SW 1271 (cell line): ENCODE measurements around the gene RIN3.
"Not testable (repeated sequence)": the region's sequence is repeated elsewhere in the genome, so short reads cannot be mapped to it uniquely, and the experiment has no call there.

Experiments used
- DNase-seq, 2 experiments: peaks; one replicate each; lab custom pipeline; 2025; lab: John Stamatoyannopoulos, UW

RIN3 gene

GRCh38 chr14:92670160-92670559 lies 156.6 kb downstream of the RIN3 start:
- no peak for DNase-seq

GRCh38 chr14:92670643-92671366 lies 157.2 kb downstream of the RIN3 start:
- no peak for DNase-seq

- no peak for DNase-seq
These were observed 160.1 kb downstream of the RIN3 start for GRCh38 chr14:92673601-92674150.

- DNase-seq, result no peak
These were observed 161.8 kb downstream of the RIN3 start for GRCh38 chr14:92675421-92675820.

- DNase-seq, result no peak
These were observed 162.4 kb downstream of the RIN3 start for GRCh38 chr14:92675976-92676375.

- DNase-seq, result no peak
These were observed 163.0 kb downstream of the RIN3 start for GRCh38 chr14:92676403-92677086.

GRCh38 chr14:92677087-92677668 lies 163.6 kb downstream of the RIN3 start:
- DNase-seq, result no peak

- no peak for DNase-seq
These were observed 164.4 kb downstream of the RIN3 start for GRCh38 chr14:92677955-92678354.

GRCh38 chr14:92678766-92679165 lies 165.2 kb downstream of the RIN3 start:
- DNase-seq, result no peak

GRCh38 chr14:92679246-92679645 lies 165.7 kb downstream of the RIN3 start:
- DNase-seq, result no peak

- not testable (repeated sequence) for DNase-seq
These were observed 166.7 kb downstream of the RIN3 start for GRCh38 chr14:92680330-92680729.

GRCh38 chr14:92680781-92681650 lies 167.4 kb downstream of the RIN3 start:
- DNase-seq, result peak in 1 of 2 experiments; percentile 27

- DNase-seq, result no peak
These were observed 169.5 kb downstream of the RIN3 start for GRCh38 chr14:92683041-92683440.

GRCh38 chr14:92684801-92685560 lies 171.4 kb downstream of the RIN3 start:
- DNase-seq, result no peak

- no peak for DNase-seq
These were observed 172.3 kb downstream of the RIN3 start for GRCh38 chr14:92685784-92686355.

- DNase-seq, result no peak
These were observed 172.9 kb downstream of the RIN3 start for GRCh38 chr14:92686411-92686899.

- DNase-seq, result no peak
These were observed 173.4 kb downstream of the RIN3 start for GRCh38 chr14:92686900-92687427.

GRCh38 chr14:92687681-92688433 lies 174.3 kb downstream of the RIN3 start:
- no peak for DNase-seq
